ENCODE data around the gene MYL7.

The MYL7 gene

GRCh38 chr7:44110719-44111635 is 30.2 kb downstream of the MYL7 start:
- no peak for DNase-seq

- no peak for DNase-seq
Measured at GRCh38 chr7:44109991-44110390, 31.1 kb downstream of the MYL7 start.

GRCh38 chr7:44108768-44109750 is 32.1 kb downstream of the MYL7 start:
- no peak for DNase-seq

- DNase-seq, result no peak
Measured at GRCh38 chr7:44107961-44108767, 33.0 kb downstream of the MYL7 start.

- DNase-seq, result no peak
Measured at GRCh38 chr7:44107116-44107960, 33.8 kb downstream of the MYL7 start.

GRCh38 chr7:44106311-44107065 is 34.6 kb downstream of the MYL7 start:
- no peak for DNase-seq

GRCh38 chr7:44105832-44106231 is 35.3 kb downstream of the MYL7 start:
- no peak for DNase-seq

- peak; percentile 75 for DNase-seq
Measured at GRCh38 chr7:44104860-44105771, 36.0 kb downstream of the MYL7 start.

- peak; percentile 67 for DNase-seq
Measured at GRCh38 chr7:44103923-44104859, 36.9 kb downstream of the MYL7 start, which contains the start of gene AEBP1. Gene AEBP1 (plus strand): TSS chr7:44104345. CDS start chr7:44104666, 321 bp downstream.

- DNase-seq, result peak; percentile 61
Measured at GRCh38 chr7:44103566-44103922, 37.6 kb downstream of the MYL7 start.

- DNase-seq, result peak; percentile 56
Measured at GRCh38 chr7:44102846-44103565, 38.1 kb downstream of the MYL7 start.

- no peak for DNase-seq
Measured at GRCh38 chr7:44101966-44102845, 38.9 kb downstream of the MYL7 start.

- DNase-seq, result no peak
Measured at GRCh38 chr7:44101303-44101965, 39.7 kb downstream of the MYL7 start.

GRCh38 chr7:44100458-44101302 is 40.5 kb downstream of the MYL7 start:
- DNase-seq, result no peak

- no peak for DNase-seq
Measured at GRCh38 chr7:44099669-44100068, 41.5 kb downstream of the MYL7 start.

Measured in activated CD8-positive, alpha-beta memory T cell treated with anti-CD3 and anti-CD28 coated beads for 24 hours (primary cell).